Measurements from ENCODE around the gene USP47.

DNA sequence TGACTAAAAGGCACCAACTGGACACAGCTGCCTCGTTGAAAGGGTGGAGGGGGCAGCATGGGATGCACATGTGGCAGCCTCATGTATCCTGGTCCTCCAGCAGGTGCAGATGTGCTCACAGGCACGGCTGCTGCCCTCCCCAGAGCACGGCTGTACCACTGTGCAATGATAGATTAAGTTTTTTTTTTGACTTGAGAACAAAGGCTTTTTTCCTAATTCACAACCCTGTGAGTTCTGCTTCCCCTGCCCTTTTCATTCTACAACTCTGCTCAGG is 155.2 kb downstream of the USP47 start:
- TF ChIP-seq, protein P1, sequence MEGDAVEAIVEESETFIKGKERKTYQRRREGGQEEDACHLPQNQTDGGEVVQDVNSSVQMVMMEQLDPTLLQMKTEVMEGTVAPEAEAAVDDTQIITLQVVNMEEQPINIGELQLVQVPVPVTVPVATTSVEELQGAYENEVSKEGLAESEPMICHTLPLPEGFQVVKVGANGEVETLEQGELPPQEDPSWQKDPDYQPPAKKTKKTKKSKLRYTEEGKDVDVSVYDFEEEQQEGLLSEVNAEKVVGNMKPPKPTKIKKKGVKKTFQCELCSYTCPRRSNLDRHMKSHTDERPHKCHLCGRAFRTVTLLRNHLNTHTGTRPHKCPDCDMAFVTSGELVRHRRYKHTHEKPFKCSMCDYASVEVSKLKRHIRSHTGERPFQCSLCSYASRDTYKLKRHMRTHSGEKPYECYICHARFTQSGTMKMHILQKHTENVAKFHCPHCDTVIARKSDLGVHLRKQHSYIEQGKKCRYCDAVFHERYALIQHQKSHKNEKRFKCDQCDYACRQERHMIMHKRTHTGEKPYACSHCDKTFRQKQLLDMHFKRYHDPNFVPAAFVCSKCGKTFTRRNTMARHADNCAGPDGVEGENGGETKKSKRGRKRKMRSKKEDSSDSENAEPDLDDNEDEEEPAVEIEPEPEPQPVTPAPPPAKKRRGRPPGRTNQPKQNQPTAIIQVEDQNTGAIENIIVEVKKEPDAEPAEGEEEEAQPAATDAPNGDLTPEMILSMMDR (IDR thresholded peaks at IDR 0.05), result no peak
- TF ChIP-seq POLR2A (IDR thresholded peaks at IDR 0.05), result no peak

Measured in lower leg skin (tissue), 3 donors.